Nephron (organoid): ENCODE data around the gene STING1.

Source experiments
- H3K27ac Mint-ChIP-seq, 3 experiments: 2 replicates each; pipeline ENCODE4 v1.8.0; 2020; ENCODE audit warnings: mixed read lengths in 3 of 3, mild to moderate bottlenecking in 2 of 3, moderate library complexity in 1 of 3
- H3K27me3 Mint-ChIP-seq: 2 replicates; pipeline ENCODE4 v1.8.0; 2021; ENCODE audit warnings: low read depth, mild to moderate bottlenecking, moderate library complexity, mixed read lengths
- H3K36me3 Mint-ChIP-seq: 2 replicates; pipeline ENCODE4 v1.8.0; 2020; ENCODE audit warnings: low read depth, mixed read lengths
- H3K4me1 Mint-ChIP-seq: 2 replicates; pipeline ENCODE4 v1.8.0; 2020; ENCODE audit warnings: mixed read lengths
- H3K4me3 Mint-ChIP-seq, 3 experiments: 2 replicates each; pipeline ENCODE4 v1.8.0; 2020; ENCODE audit warnings: mild to moderate bottlenecking in 3 of 3, mixed read lengths in 3 of 3, moderate library complexity in 2 of 3
- H3K9me3 Mint-ChIP-seq: 2 replicates; pipeline ENCODE4 v1.8.0; 2020; ENCODE audit warnings: mixed read lengths
- TF ChIP-seq, protein P1 (sequence below), 3 experiments: fragments of 200-600 bp; sonication (generic); IDR thresholded peaks; one replicate each; pipeline ENCODE4 v1.5.0; 2021; ENCODE audit warnings: antibody characterized with exemption in 3 of 3; ENCODE audit not compliant: unreplicated experiment in 3 of 3

Gene STING1

DNA sequence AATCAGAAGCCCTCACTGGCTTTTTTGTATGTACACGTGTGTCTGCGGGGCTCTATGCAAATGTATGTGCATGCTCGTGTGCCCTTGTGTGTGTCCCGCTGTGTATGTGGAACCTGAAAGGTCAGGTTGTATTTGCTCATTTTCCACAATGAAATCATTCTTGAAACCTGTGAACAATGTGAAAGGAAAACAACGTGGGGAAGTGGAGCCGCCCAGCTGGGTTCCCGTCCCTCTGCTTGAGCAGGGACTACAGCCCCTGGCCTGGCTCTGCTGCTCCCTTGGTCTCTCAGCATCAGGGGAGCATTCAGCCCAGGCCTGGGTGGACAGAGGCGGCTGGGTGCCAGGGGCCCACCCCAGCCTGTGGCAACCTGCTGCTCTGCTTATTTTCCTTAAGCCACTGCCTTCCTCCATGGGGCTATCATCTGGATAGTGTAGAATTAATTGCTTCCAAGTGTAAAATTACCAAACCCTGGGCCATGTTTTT, 23.1 kb downstream of the STING1 start:
- no peak overlapping the region for H3K27ac Mint-ChIP-seq
- TF ChIP-seq, protein P1, sequence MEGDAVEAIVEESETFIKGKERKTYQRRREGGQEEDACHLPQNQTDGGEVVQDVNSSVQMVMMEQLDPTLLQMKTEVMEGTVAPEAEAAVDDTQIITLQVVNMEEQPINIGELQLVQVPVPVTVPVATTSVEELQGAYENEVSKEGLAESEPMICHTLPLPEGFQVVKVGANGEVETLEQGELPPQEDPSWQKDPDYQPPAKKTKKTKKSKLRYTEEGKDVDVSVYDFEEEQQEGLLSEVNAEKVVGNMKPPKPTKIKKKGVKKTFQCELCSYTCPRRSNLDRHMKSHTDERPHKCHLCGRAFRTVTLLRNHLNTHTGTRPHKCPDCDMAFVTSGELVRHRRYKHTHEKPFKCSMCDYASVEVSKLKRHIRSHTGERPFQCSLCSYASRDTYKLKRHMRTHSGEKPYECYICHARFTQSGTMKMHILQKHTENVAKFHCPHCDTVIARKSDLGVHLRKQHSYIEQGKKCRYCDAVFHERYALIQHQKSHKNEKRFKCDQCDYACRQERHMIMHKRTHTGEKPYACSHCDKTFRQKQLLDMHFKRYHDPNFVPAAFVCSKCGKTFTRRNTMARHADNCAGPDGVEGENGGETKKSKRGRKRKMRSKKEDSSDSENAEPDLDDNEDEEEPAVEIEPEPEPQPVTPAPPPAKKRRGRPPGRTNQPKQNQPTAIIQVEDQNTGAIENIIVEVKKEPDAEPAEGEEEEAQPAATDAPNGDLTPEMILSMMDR (IDR thresholded peaks at IDR 0.05; ENCODE audit: unreplicated experiment in 3 of 3), result no peak
- H3K9me3 Mint-ChIP-seq, result no peaks in the 10 kb centered on the region
- no peaks in the 10 kb centered on the region for H3K36me3 Mint-ChIP-seq
- no peak overlapping the region for H3K4me3 Mint-ChIP-seq
- H3K4me1 Mint-ChIP-seq, result no peaks in the 10 kb centered on the region
- H3K27me3 Mint-ChIP-seq, result peaks cover 4% of the 10 kb centered on the region

DNA sequence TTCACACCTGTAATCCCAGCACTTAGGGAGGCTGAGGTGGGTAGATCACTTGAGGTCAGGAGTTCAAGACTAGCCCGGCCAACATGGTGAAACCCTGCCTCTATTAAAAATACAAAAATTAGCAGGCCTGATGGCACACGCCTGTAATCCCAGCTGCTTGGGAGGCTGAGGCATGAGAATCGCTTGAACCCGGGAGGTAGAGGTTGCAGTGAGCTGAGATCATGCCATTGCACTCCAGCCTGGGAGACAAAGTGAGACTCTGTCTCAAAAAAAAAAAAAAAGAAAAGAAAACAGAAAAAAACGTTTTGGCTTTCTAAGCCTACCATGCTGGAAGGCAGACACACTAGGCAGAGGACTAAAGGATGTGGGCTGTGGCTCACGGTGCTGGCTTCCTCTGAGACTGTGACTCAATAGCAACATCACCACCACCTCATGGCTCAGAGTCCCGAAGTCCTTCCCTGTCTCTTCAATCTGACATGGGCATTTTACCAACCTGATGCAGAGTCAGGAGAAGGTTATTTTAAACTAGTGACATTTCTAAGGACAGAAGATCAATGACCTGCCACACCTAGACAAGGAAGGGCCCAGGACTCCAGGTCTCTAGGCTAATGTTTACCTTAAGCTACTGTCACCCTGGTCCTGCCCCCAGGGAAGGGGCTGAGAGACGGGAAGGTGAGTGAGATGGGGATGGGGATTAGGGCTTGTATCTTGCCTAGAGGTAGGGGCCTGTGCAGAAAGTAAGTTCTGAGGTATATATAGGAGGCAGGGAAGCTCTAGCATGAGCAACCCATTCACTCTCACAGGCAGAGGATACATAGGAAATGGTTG, 23.8 kb downstream of the STING1 start:
- Mint-ChIP-seq H3K9me3 (no peaks in the 10 kb centered on the region), H3K4me3 (no peak overlapping the region)

DNA sequence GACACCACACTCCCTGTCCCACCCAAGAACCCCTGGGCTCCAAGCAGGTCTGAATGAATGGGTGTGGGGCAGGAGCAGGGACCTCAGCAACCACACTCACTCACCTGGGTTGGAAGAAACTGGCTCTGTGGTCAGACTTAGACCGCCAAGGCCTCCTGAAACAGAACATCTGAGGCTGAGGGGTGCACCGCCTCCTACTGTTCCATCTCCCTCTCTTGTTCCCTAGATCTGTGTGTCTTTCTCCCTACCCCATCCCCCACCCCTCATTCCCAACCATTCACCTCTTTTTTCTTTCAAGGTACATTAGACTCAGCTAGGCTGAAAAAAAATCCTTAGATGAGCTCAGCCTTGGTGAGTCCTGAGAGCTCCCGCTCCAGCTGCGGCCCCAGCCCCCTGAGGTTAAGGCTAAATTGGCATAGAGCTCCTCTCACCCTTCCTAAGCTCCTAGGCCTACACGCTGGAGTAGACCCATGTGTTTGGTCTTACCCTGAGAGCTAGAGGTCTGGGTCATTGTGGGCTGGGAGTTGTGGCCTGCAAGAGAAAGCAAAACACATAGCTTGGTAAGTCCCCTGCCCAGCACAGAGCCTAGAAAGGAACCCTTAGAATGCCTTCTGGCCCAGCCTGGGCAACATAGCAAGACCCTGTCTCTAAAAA, 24.8 kb downstream of the STING1 start:
- TF ChIP-seq, protein P1 (IDR thresholded peaks at IDR 0.05; ENCODE audit: unreplicated experiment in 3 of 3), result no peak

More for the DNA sequence above, 23.8 kb downstream of the STING1 start:
- no peak overlapping the region for H3K27ac Mint-ChIP-seq
- H3K36me3 Mint-ChIP-seq, result no peaks in the 10 kb centered on the region
- peaks cover 4% of the 10 kb centered on the region for H3K27me3 Mint-ChIP-seq
- TF ChIP-seq, protein P1 (IDR thresholded peaks at IDR 0.05; ENCODE audit: unreplicated experiment in 3 of 3), result no peak
- no peaks in the 10 kb centered on the region for H3K4me1 Mint-ChIP-seq

DNA sequence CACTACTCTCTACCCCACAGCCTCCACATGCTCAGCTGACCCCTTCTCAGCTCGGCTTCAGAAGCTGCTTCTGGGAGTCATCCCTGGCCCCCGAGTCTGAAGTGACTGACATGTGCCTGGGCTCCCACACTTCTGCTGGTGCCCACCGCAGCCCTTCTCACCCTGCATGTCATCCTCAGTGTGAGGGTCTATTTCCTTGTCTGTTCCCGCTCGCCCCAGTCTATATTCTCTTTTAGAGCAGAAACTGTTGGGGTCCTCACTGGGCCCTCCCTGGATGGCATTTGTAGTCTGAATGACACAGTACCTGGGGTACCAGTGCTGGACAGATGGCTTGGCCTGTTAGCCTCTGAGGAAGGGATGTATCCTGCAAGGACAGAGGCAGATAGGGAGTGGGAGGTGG, 25.3 kb downstream of the STING1 start:
- no peaks in the 10 kb centered on the region for H3K9me3 Mint-ChIP-seq
- no peaks in the 10 kb centered on the region for H3K36me3 Mint-ChIP-seq
- peaks cover 4% of the 10 kb centered on the region for H3K27me3 Mint-ChIP-seq
- H3K27ac Mint-ChIP-seq, result no peak overlapping the region
- no peak overlapping the region for H3K4me3 Mint-ChIP-seq
- H3K4me1 Mint-ChIP-seq, result no peaks in the 10 kb centered on the region
- TF ChIP-seq, protein P1 (IDR thresholded peaks at IDR 0.05; ENCODE audit: unreplicated experiment in 3 of 3), result no peak

More for the DNA sequence above, 24.8 kb downstream of the STING1 start:
- Mint-ChIP-seq H3K27ac (no peak overlapping the region), H3K9me3 (no peaks in the 10 kb centered on the region), H3K27me3 (peaks cover 4% of the 10 kb centered on the region), H3K36me3 (no peaks in the 10 kb centered on the region), H3K4me3 (no peak overlapping the region), H3K4me1 (no peaks in the 10 kb centered on the region)

DNA sequence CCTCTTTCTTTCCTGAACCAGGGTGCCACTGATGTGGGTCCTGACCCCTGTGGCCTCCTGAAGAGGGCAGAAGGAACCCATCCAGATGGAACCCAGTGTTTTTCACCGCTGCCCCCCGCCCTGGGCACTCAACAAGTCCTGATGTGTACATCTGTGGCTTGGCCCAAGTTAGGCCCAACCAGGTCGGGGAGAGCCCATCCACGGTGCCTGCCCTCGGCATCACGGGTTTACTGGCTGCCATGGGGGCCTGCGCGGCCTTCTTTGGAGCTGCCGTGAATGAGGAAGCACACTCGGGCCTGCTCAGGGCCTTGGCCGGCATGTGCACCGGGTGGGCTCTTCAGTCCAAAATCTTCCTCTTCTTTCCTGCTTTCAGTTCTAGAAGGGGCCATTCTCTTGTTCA, 25.8 kb downstream of the STING1 start:
- Mint-ChIP-seq H3K27ac (no peak overlapping the region), H3K27me3 (peaks cover 4% of the 10 kb centered on the region), H3K4me1 (no peaks in the 10 kb centered on the region), H3K9me3 (no peaks in the 10 kb centered on the region), H3K4me3 (no peak overlapping the region), H3K36me3 (no peaks in the 10 kb centered on the region)
- TF ChIP-seq, protein P1 (IDR thresholded peaks at IDR 0.05; ENCODE audit: unreplicated experiment in 3 of 3), result no peak
